ENCODE measurements around the gene TMEM63C. TPM values are rescaled to one million over a fixed set of nuclear protein-coding genes. Genes with fewer than 3 reads are reported as not detected.

Gene TMEM63C
- total RNA-seq, 1 donor from 2014 or later: 1.1 TPM

GRCh38 chr14:77275041-77275580, 93.5 kb downstream of the TMEM63C start:
- peaks cover 15% of the 10 kb centered on the region for H3K27me3 ChIP-seq (ENCODE audit: control insufficient read depth, insufficient read depth, low read length)
- no peak for DNase-seq (ENCODE audit: low read depth)
- peaks cover 1% of the 10 kb centered on the region for H3K36me3 ChIP-seq (ENCODE audit: control insufficient read depth, insufficient read depth, low read length)
- no peak for TF ChIP-seq CTCF (IDR thresholded peaks at IDR 0.05; ENCODE audit: insufficient read depth, low read length, poor library complexity, severe bottlenecking)
- no peak overlapping the region for H3K4me3 ChIP-seq (ENCODE audit: low read depth, low read length)

GRCh38 chr14:77275601-77276017, 94.0 kb downstream of the TMEM63C start:
- H3K4me3 ChIP-seq (ENCODE audit: low read depth, low read length): no peak overlapping the region
- peaks cover 10% of the 10 kb centered on the region for H3K27me3 ChIP-seq (ENCODE audit: control insufficient read depth, insufficient read depth, low read length)
- peaks cover 1% of the 10 kb centered on the region for H3K36me3 ChIP-seq (ENCODE audit: control insufficient read depth, insufficient read depth, low read length)
- DNase-seq (ENCODE audit: low read depth): no peak
- TF ChIP-seq CTCF (IDR thresholded peaks at IDR 0.05; ENCODE audit: insufficient read depth, low read length, poor library complexity, severe bottlenecking): no peak

GRCh38 chr14:77276295-77276935, 94.8 kb downstream of the TMEM63C start:
- Histone ChIP-seq H3K27me3 (ENCODE audit: control insufficient read depth, insufficient read depth, low read length) (peaks cover 2% of the 10 kb centered on the region), H3K4me3 (ENCODE audit: low read depth, low read length) (no peak overlapping the region), H3K36me3 (ENCODE audit: control insufficient read depth, insufficient read depth, low read length) (peaks cover 1% of the 10 kb centered on the region)
- DNase-seq (ENCODE audit: low read depth): no peak
- no peak for TF ChIP-seq CTCF (IDR thresholded peaks at IDR 0.05; ENCODE audit: insufficient read depth, low read length, poor library complexity, severe bottlenecking)

- TF ChIP-seq CTCF (IDR thresholded peaks at IDR 0.05; ENCODE audit: insufficient read depth, low read length, poor library complexity, severe bottlenecking): no peak
- peaks cover 1% of the 10 kb centered on the region for H3K36me3 ChIP-seq (ENCODE audit: control insufficient read depth, insufficient read depth, low read length)
- DNase-seq (ENCODE audit: low read depth): no peak
- H3K4me3 ChIP-seq (ENCODE audit: low read depth, low read length): no peak overlapping the region
- no peaks in the 10 kb centered on the region for H3K27me3 ChIP-seq (ENCODE audit: control insufficient read depth, insufficient read depth, low read length)
Observed at GRCh38 chr14:77276959-77277358, 95.4 kb downstream of the TMEM63C start.

- no peak for DNase-seq (ENCODE audit: low read depth)
- peak; percentile 1 for TF ChIP-seq CTCF (IDR thresholded peaks at IDR 0.05; ENCODE audit: insufficient read depth, low read length, poor library complexity, severe bottlenecking)
- H3K36me3 ChIP-seq (ENCODE audit: control insufficient read depth, insufficient read depth, low read length): peaks cover 1% of the 10 kb centered on the region
- H3K4me3 ChIP-seq (ENCODE audit: low read depth, low read length): no peak overlapping the region
- no peaks in the 10 kb centered on the region for H3K27me3 ChIP-seq (ENCODE audit: control insufficient read depth, insufficient read depth, low read length)
Observed at GRCh38 chr14:77278461-77279230, 97.0 kb downstream of the TMEM63C start.
